Panc1 (cell line): ENCODE results near the gene ADARB2. TPM values are rescaled to one million over a fixed set of nuclear protein-coding genes. Genes with fewer than 3 reads are reported as not detected.

ENCODE experiments used
- ATAC-seq: fragments of 200-7000 bp; cut with Tn5 transposase; 2 replicates; pipeline ENCODE4 v1.9.1; 2020; ENCODE audit warnings: mild to moderate bottlenecking, moderate library complexity
- BruUV-seq: library from RNA; stranded (reverse); fragments of 400-500 nt; replicated peaks from 2 replicates; lab custom pipeline; 2021; lab: Mats Ljungman, UMichigan
- CTCF ChIA-PET: fragments of 300-600 bp; sonication (Branson Sonifier 250); formaldehyde crosslinking; loops from one replicate; lab custom pipeline; 2022; ENCODE audit warnings: antibody characterized with exemption; lab: Charles Lee
- POLR2A ChIA-PET: fragments of 300-600 bp; sonication (Branson Sonifier 250); formaldehyde crosslinking; loops from one replicate; lab custom pipeline; 2022; ENCODE audit warnings: antibody characterized with exemption; lab: Charles Lee
- DNase-seq: peaks from one replicate; pipeline ENCODE4 v3.0.0-alpha.2; 2010; ENCODE audit warnings: low read depth, low spot score
- H3K27ac ChIP-seq: 2 replicates; pipeline ENCODE4 v1.5.1; 2011; ENCODE audit warnings: mild to moderate bottlenecking, low read length, inconsistent platforms
- H3K27me3 ChIP-seq: fragments of 200-500 bp; sonication (Bioruptor generic); 2 replicates; pipeline ENCODE4 v1.6.0; 2014; ENCODE audit warnings: low read length, inconsistent platforms; ENCODE audit not compliant: control insufficient read depth, insufficient read depth
- H3K36me3 ChIP-seq: fragments of 200-500 bp; sonication (Bioruptor generic); 2 replicates; pipeline ENCODE4 v1.5.1; 2014; ENCODE audit warnings: inconsistent platforms, mild to moderate bottlenecking, low read length, moderate library complexity; ENCODE audit not compliant: control insufficient read depth, insufficient read depth
- H3K4me1 ChIP-seq: 2 replicates; pipeline ENCODE4 v1.5.1; 2011; ENCODE audit warnings: inconsistent platforms, mild to moderate bottlenecking, low read length, moderate library complexity; ENCODE audit not compliant: control insufficient read depth, insufficient read depth
- H3K4me3 ChIP-seq, 2 experiments: 2 replicates each; pipeline ENCODE4 v1.5.1; 2011 to 2012; ENCODE audit warnings: low read depth in 2 of 2, low read length in 2 of 2, mild to moderate bottlenecking in 2 of 2, inconsistent platforms in 1 of 2, moderate library complexity in 1 of 2
- H3K9me3 ChIP-seq: fragments of 200-500 bp; sonication (Bioruptor generic); 2 replicates; pipeline ENCODE4 v1.5.1; 2014; ENCODE audit warnings: low read depth, mild to moderate bottlenecking, inconsistent platforms, low read length, moderate library complexity; ENCODE audit not compliant: control insufficient read depth, insufficient read depth
- POLR2AphosphoS5 ChIP-seq: IDR thresholded peaks from 2 replicates; pipeline ENCODE4 v1.6.1; 2012; ENCODE audit warnings: mild to moderate bottlenecking, low read depth, low read length, moderate library complexity
- SIN3A ChIP-seq: IDR thresholded peaks from 2 replicates; pipeline ENCODE4 v1.6.1; 2012; ENCODE audit warnings: low read depth, mild to moderate bottlenecking, low read length, moderate library complexity, borderline replicate concordance; ENCODE audit not compliant: insufficient read depth
- TCF7L2 ChIP-seq: IDR thresholded peaks from 2 replicates; pipeline ENCODE4 v1.6.1; 2011; ENCODE audit warnings: mild to moderate bottlenecking, low read depth, low read length, inconsistent platforms
- in situ Hi-C: cut with HindIII; loops from 2 replicates; pipeline ENCODE4 v1.10.0; 2016; ENCODE audit warnings: low sequenced_read_pairs, low pct_unique_long_range_greater_than_20kb
- intact Hi-C: fragments of 100-400 bp; cut with micrococcal nuclease; formaldehyde crosslinking; loops from one replicate; pipeline ENCODE4 v1.10.0; 2022; ENCODE audit not compliant: unreplicated experiment
- total RNA-seq: library from RNA; stranded (reverse); gene quantifications from one replicate; pipeline ENCODE4 v1.2.1, GENCODE V29; 2021; ENCODE audit not compliant: unreplicated experiment
- TF ChIP-seq, protein P1 (sequence below), 2 experiments: IDR thresholded peaks; 2 replicates each; pipeline ENCODE4 v1.6.1; 2011 to 2012; ENCODE audit warnings: low read depth in 2 of 2, control low read depth in 1 of 2, low read length in 1 of 2, mild to moderate bottlenecking in 1 of 2, moderate library complexity in 1 of 2; ENCODE audit not compliant: insufficient read depth in 1 of 2
- TF ChIP-seq, protein P2 (sequence below): fragments of 450-650 bp; IDR thresholded peaks from 2 replicates; pipeline ENCODE4 v1.5.1; 2017; ENCODE audit warnings: mild to moderate bottlenecking

Gene ADARB2
- total RNA-seq, 1 experiment from 2014 or later: 0.31 TPM

DNA sequence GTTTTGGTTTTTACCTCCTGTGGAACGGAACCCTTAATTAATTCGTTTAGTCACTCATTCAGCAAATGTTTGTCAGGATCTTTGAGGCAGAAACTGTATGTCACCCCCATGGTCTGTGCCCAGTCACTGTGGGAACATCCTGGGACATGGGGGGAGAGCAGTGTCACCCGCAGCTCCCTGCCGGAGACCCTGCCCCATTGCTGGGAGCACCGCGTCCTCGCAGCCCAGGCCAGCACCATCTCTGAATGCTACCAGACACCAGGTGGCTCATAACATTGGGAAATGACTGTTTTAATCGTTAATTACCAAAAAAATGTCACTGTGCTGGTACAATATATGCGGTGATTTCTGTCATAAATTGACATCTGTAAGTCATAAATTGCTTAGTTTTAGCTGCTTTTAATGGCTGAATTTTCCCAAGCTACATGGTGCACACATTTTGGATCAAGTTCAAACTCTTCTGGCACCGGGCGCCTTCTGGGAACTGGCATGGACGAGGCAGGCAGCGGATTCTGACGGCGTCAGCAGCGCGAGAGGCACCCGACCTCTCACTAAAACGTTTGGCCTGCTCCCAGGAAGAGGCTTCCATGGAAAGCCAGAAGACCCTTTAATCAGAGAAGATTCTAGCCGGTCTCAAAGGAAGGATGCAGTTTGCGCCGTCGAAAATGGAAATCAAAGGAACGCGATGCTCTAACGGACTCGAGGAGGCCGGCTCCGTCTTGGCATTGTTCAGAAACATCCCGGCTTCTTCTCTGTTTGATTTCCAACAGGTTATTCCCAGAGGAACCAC lies 184.2 kb downstream of the ADARB2 start:
- intact Hi-C loops: no loop called here
- POLR2A ChIA-PET: no interaction called here

DNA sequence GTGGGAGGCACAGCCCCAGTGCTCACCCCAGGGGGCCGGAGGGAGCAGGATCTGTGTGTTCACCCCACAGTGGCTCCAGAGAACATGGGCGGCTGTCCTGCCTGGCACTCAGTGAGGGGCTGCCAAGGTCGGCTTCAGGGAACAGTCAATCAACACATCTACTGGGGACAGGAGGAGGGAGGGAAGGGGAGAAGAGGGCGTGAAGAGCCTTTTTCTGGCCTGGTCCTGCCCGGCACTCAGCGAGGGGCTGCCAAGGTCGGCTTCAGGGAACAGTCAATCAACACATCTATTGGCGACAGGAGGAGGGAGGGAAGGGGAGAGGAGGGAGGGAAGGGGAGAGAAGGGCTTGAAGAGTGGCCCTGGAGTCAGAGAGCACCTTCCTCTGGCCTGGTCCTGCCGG lies 184.9 kb downstream of the ADARB2 start:
- DNase-seq (no peak), ATAC-seq (no peak)
- H3K4me3 ChIP-seq: no peak overlapping the region
- no TSS peak for BruUV-seq
- no peaks in the 10 kb centered on the region for H3K9me3 ChIP-seq
- in situ Hi-C loops: no loop called here
- no peak overlapping the region for H3K27ac ChIP-seq
- no peaks in the 10 kb centered on the region; the same call in 1 of the 2 replicates for H3K27me3 ChIP-seq
- TF ChIP-seq SIN3A: no peak
- TF ChIP-seq TCF7L2: no peak
- no peak for TF ChIP-seq POLR2AphosphoS5
- TF ChIP-seq, protein P1, sequence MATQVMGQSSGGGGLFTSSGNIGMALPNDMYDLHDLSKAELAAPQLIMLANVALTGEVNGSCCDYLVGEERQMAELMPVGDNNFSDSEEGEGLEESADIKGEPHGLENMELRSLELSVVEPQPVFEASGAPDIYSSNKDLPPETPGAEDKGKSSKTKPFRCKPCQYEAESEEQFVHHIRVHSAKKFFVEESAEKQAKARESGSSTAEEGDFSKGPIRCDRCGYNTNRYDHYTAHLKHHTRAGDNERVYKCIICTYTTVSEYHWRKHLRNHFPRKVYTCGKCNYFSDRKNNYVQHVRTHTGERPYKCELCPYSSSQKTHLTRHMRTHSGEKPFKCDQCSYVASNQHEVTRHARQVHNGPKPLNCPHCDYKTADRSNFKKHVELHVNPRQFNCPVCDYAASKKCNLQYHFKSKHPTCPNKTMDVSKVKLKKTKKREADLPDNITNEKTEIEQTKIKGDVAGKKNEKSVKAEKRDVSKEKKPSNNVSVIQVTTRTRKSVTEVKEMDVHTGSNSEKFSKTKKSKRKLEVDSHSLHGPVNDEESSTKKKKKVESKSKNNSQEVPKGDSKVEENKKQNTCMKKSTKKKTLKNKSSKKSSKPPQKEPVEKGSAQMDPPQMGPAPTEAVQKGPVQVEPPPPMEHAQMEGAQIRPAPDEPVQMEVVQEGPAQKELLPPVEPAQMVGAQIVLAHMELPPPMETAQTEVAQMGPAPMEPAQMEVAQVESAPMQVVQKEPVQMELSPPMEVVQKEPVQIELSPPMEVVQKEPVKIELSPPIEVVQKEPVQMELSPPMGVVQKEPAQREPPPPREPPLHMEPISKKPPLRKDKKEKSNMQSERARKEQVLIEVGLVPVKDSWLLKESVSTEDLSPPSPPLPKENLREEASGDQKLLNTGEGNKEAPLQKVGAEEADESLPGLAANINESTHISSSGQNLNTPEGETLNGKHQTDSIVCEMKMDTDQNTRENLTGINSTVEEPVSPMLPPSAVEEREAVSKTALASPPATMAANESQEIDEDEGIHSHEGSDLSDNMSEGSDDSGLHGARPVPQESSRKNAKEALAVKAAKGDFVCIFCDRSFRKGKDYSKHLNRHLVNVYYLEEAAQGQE (IDR thresholded peaks at IDR 0.05; ENCODE audit: insufficient read depth in 1 of 2, low read depth in 2 of 2, low read length in 1 of 2): no peak
- TF ChIP-seq, protein P2, sequence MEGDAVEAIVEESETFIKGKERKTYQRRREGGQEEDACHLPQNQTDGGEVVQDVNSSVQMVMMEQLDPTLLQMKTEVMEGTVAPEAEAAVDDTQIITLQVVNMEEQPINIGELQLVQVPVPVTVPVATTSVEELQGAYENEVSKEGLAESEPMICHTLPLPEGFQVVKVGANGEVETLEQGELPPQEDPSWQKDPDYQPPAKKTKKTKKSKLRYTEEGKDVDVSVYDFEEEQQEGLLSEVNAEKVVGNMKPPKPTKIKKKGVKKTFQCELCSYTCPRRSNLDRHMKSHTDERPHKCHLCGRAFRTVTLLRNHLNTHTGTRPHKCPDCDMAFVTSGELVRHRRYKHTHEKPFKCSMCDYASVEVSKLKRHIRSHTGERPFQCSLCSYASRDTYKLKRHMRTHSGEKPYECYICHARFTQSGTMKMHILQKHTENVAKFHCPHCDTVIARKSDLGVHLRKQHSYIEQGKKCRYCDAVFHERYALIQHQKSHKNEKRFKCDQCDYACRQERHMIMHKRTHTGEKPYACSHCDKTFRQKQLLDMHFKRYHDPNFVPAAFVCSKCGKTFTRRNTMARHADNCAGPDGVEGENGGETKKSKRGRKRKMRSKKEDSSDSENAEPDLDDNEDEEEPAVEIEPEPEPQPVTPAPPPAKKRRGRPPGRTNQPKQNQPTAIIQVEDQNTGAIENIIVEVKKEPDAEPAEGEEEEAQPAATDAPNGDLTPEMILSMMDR: no peak
- ChIA-PET CTCF (no interaction called here), POLR2A (no interaction called here)
- H3K36me3 ChIP-seq: no peaks in the 10 kb centered on the region
- intact Hi-C loops: no loop called here
- no peaks in the 10 kb centered on the region for H3K4me1 ChIP-seq

More for the DNA sequence above, 184.2 kb downstream of the ADARB2 start:
- no TSS peak for BruUV-seq
- Histone ChIP-seq H3K27me3 (no peaks in the 10 kb centered on the region; the same call in 1 of the 2 replicates), H3K9me3 (no peaks in the 10 kb centered on the region), H3K36me3 (no peaks in the 10 kb centered on the region), H3K27ac (no peak overlapping the region), H3K4me1 (no peaks in the 10 kb centered on the region), H3K4me3 (no peak overlapping the region)
- ATAC-seq (no peak), DNase-seq (no peak)
- in situ Hi-C loops: no loop called here
- TF ChIP-seq POLR2AphosphoS5 (no peak), TCF7L2 (no peak)
- TF ChIP-seq, protein P2: no peak
- CTCF ChIA-PET: no interaction called here
